Activated T-cell treated with anti-CD3 and anti-CD28 coated beads, Interleukin-2, amount 50 U/mL, for 1 hour (primary cell): Measurements from ENCODE around the gene ADPRS.
A peak's percentile ranks its signal among the peaks of the same experiment; 100 is the strongest.

ENCODE experiments used
- DNase-seq: peaks from one replicate; pipeline ENCODE4 v3.0.0-alpha.2; 2020

The ADPRS gene, protein sequence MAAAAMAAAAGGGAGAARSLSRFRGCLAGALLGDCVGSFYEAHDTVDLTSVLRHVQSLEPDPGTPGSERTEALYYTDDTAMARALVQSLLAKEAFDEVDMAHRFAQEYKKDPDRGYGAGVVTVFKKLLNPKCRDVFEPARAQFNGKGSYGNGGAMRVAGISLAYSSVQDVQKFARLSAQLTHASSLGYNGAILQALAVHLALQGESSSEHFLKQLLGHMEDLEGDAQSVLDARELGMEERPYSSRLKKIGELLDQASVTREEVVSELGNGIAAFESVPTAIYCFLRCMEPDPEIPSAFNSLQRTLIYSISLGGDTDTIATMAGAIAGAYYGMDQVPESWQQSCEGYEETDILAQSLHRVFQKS

DNA sequence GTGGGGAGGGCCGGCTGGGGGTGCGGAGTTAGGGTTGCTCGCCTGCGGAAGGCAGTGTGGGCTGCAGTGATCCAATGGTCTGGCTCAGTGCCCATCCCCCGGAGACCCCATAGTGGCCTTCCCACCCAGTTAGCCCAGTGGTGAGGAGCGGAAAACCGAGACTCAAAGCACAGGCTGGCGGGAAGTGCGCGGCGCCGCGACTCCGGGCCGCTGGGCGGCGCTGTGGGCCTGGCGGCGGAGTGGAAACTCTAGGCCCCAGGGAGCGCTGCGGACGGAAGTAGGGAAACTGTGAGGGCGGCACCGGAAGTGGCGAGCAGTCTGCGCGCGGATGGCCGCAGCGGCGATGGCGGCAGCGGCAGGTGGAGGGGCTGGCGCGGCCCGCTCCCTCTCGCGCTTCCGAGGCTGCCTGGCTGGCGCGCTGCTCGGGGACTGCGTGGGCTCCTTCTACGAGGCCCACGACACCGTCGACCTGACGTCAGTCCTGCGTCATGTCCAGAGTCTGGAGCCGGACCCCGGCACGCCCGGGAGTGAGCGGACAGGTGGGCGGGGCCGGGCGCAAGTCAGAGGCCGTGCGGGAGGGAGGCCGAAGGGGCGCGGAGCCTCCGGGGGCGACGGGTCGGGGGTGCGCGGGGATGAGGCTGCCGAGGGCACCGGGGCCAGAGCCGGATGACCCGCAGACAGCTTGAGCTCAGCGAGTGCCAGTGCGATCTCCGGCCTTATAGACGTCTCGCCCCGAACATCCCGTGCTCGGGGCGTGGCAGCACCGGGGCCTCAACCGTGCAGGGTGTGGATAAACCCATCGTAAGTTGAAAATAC lies at the start of gene ADPRS:
Gene ADPRS, plus strand, starts transcription at position 316 of the 816 bp plus-strand sequence. Its CDS starts 13 bp downstream, at position 329.
- DNase-seq: peak; percentile 93

- DNase-seq: no peak
These were observed 48.5 kb upstream of the ADPRS start for GRCh38 chr1:36040238-36040637.

GRCh38 chr1:36051821-36052220 lies 36.9 kb upstream of the ADPRS start:
- no peak for DNase-seq

GRCh38 chr1:36053978-36054377 lies 34.7 kb upstream of the ADPRS start:
- DNase-seq: no peak

DNA sequence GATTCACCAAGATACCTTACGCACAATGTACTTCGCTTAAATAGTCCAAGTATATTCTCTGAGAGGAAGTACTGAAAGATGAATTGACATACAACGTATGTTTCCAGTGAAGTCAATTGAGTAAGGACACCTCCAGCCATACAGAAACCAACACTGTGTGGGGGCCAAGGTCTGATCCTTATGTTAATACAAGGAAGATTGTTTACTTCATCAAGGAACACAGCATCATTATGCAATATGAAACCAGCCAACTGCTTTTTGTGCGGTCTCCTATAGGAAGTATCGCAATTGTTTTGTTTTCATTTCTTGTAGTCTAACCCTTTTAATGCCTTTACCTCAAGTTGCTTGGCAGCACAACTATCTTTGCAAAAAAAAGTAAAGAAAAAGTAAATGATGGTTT lies 33.0 kb upstream of the ADPRS start:
- DNase-seq: no peak

GRCh38 chr1:36062315-36062714 lies 26.4 kb upstream of the ADPRS start:
- no peak for DNase-seq

- no peak for DNase-seq
These were observed 20.8 kb upstream of the ADPRS start for GRCh38 chr1:36067871-36068270.

GRCh38 chr1:36068866-36069265 lies 19.8 kb upstream of the ADPRS start:
- no peak for DNase-seq

DNA sequence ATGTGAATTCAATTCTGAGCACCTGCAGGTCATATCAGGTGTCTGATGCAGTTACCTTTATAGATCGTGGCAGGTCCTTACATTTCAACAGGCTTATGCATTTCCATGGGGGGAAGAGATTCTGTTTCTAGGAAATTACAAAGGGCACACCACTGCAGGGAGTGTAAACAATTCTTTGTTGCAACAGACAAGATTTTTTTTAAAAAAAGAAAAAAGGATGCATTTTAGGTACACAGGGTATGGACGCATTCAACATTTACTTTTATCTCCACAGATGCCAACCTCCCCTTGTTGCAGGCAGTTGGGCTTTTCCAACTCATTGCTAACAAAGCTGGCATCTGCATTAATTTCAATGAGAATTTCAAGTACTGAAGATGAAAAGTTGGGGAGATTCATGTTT lies 18.3 kb upstream of the ADPRS start:
- no peak for DNase-seq

DNA sequence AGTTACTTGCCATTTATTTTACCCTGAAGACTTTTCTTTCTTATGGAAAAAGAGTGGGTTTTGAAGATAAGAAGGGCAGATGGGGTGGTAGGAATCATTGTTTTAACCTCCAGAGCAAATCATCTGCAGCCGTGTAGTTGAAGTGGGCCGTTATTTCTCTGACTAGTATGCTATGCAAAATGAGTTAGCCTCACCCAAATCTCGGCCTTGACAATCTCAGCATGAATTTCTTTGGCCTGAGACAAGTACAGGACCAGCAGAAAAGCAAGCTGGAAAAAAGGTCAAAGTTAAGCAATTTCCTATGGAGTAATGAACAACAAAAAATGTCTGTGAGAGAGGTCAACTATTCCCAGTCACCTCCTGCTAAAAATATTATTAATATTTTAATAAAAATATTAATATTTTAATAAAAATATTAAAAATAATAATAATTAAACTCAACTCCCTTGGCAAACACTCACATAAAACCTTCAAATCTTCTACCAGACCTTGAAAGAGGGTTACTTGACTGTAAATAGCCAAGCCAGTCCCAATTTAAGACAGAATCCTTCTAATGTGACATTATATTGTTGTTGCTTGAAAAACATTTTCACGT lies 11.6 kb upstream of the ADPRS start:
- no peak for DNase-seq

GRCh38 chr1:36080236-36080635 lies 8.5 kb upstream of the ADPRS start:
- DNase-seq: no peak

DNA sequence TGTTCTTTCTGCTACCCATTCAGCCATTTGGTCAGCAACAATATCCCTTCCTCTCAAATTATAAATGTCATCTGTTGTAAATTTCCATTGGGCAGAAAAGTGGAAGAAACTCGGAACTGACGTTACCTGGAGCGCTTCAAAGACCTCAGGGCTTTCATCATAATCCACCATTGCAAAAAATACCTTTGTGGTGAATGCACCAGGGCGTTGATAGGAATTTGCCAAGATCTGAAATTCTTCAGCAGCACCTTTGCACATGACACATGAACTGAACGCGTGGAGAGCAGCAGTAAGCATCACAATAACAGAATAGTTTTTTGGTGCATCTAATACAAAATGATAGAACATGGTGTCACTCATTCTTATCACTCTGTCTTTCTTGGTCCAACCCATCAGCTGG lies 7.9 kb upstream of the ADPRS start:
- no peak for DNase-seq

- DNase-seq: no peak
These were observed 6.7 kb upstream of the ADPRS start for GRCh38 chr1:36081926-36082485.

DNA sequence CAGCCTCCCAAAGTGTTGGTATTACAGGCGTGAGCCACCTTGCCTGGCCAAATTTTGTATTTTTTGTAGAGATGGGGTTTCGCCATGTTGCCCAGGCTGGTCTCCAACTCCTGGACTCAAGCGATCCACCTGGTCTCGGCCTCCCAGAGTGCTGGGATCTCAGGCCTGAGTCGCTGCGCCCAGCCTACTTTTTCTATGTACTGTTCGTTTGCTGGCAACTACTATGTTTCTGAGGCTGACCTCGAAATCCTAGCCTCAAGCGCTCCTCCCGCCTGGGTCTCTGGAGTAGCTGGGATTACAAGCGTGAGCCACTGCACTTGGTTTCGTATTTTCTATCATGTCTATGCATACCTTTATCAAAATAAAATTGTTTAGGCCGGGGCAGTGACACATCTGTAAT lies 5.5 kb upstream of the ADPRS start:
- no peak for DNase-seq

- DNase-seq: peak; percentile 28
These were observed 4.8 kb upstream of the ADPRS start, which contains the start of gene TEKT2 for GRCh38 chr1:36083635-36084496. Gene TEKT2 (plus strand): TSS chr1:36084094. CDS start chr1:36084922, 828 bp downstream.

DNA sequence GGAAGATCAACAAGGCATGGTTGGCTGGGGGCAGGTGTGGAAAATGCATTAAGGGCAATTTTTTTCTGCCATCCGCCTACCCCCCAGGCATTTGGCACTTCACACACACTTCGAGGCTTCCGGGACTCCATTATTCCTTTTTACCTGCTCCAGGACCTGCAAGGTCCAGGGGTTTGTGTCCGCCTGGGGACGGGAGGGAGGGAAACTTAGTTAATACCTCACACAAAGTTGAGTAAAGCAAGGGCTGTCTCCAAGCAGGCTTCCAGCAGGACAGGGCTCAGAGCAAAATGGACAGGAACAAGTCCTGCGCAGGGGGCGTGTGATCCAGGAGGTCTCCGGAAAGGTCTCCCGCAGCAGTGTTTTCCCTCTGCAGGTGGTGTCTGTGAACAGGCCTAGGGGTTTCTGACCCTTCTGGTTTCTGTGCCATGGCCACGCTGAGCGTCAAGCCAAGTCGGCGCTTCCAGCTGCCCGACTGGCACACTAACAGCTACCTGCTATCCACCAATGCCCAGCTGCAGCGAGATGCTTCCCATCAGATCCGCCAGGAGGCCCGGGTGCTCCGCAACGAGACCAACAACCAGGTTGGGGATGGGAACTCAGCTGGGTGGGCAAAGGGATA lies 4.1 kb upstream of the ADPRS start:
- DNase-seq: no peak

GRCh38 chr1:36085126-36085525 lies 3.6 kb upstream of the ADPRS start:
- DNase-seq: no peak

GRCh38 chr1:36085686-36086526 lies 2.8 kb upstream of the ADPRS start:
- DNase-seq: no peak

GRCh38 chr1:36086529-36087232 lies 2.0 kb upstream of the ADPRS start:
- DNase-seq: no peak
